Panc1 (cell line): ENCODE data around the gene GNAZ. TPM values are rescaled to one million over a fixed set of nuclear protein-coding genes. Genes with fewer than 3 reads are reported as not detected.

Source experiments
- ATAC-seq: fragments of 200-7000 bp; cut with Tn5 transposase; 2 replicates; pipeline ENCODE4 v1.9.1; 2020; ENCODE audit warnings: mild to moderate bottlenecking, moderate library complexity
- BruUV-seq: library from RNA; stranded (reverse); fragments of 400-500 nt; replicated peaks from 2 replicates; lab custom pipeline; 2021; lab: Mats Ljungman, UMichigan
- CTCF ChIA-PET: fragments of 300-600 bp; sonication (Branson Sonifier 250); formaldehyde crosslinking; loops from one replicate; lab custom pipeline; 2022; ENCODE audit warnings: antibody characterized with exemption; lab: Charles Lee
- POLR2A ChIA-PET: fragments of 300-600 bp; sonication (Branson Sonifier 250); formaldehyde crosslinking; loops from one replicate; lab custom pipeline; 2022; ENCODE audit warnings: antibody characterized with exemption; lab: Charles Lee
- DNase-seq: peaks from one replicate; pipeline ENCODE4 v3.0.0-alpha.2; 2010; ENCODE audit warnings: low read depth, low spot score
- H3K27ac ChIP-seq: 2 replicates; pipeline ENCODE4 v1.5.1; 2011; ENCODE audit warnings: mild to moderate bottlenecking, low read length, inconsistent platforms
- H3K27me3 ChIP-seq: fragments of 200-500 bp; sonication (Bioruptor generic); 2 replicates; pipeline ENCODE4 v1.6.0; 2014; ENCODE audit warnings: low read length, inconsistent platforms; ENCODE audit not compliant: control insufficient read depth, insufficient read depth
- H3K36me3 ChIP-seq: fragments of 200-500 bp; sonication (Bioruptor generic); 2 replicates; pipeline ENCODE4 v1.5.1; 2014; ENCODE audit warnings: inconsistent platforms, mild to moderate bottlenecking, low read length, moderate library complexity; ENCODE audit not compliant: control insufficient read depth, insufficient read depth
- H3K4me1 ChIP-seq: 2 replicates; pipeline ENCODE4 v1.5.1; 2011; ENCODE audit warnings: inconsistent platforms, mild to moderate bottlenecking, low read length, moderate library complexity; ENCODE audit not compliant: control insufficient read depth, insufficient read depth
- H3K4me3 ChIP-seq, 2 experiments: 2 replicates each; pipeline ENCODE4 v1.5.1; 2011 to 2012; ENCODE audit warnings: low read depth in 2 of 2, low read length in 2 of 2, mild to moderate bottlenecking in 2 of 2, inconsistent platforms in 1 of 2, moderate library complexity in 1 of 2
- H3K9me3 ChIP-seq: fragments of 200-500 bp; sonication (Bioruptor generic); 2 replicates; pipeline ENCODE4 v1.5.1; 2014; ENCODE audit warnings: low read depth, mild to moderate bottlenecking, inconsistent platforms, low read length, moderate library complexity; ENCODE audit not compliant: control insufficient read depth, insufficient read depth
- POLR2AphosphoS5 ChIP-seq: IDR thresholded peaks from 2 replicates; pipeline ENCODE4 v1.6.1; 2012; ENCODE audit warnings: mild to moderate bottlenecking, low read depth, low read length, moderate library complexity
- SIN3A ChIP-seq: IDR thresholded peaks from 2 replicates; pipeline ENCODE4 v1.6.1; 2012; ENCODE audit warnings: low read depth, mild to moderate bottlenecking, low read length, moderate library complexity, borderline replicate concordance; ENCODE audit not compliant: insufficient read depth
- TCF7L2 ChIP-seq: IDR thresholded peaks from 2 replicates; pipeline ENCODE4 v1.6.1; 2011; ENCODE audit warnings: mild to moderate bottlenecking, low read depth, low read length, inconsistent platforms
- in situ Hi-C: cut with HindIII; loops from 2 replicates; pipeline ENCODE4 v1.10.0; 2016; ENCODE audit warnings: low sequenced_read_pairs, low pct_unique_long_range_greater_than_20kb
- intact Hi-C: fragments of 100-400 bp; cut with micrococcal nuclease; formaldehyde crosslinking; loops from one replicate; pipeline ENCODE4 v1.10.0; 2022; ENCODE audit not compliant: unreplicated experiment
- total RNA-seq: library from RNA; stranded (reverse); gene quantifications from one replicate; pipeline ENCODE4 v1.2.1, GENCODE V29; 2021; ENCODE audit not compliant: unreplicated experiment
- TF ChIP-seq, protein P1 (sequence below): fragments of 450-650 bp; IDR thresholded peaks from 2 replicates; pipeline ENCODE4 v1.5.1; 2017; ENCODE audit warnings: mild to moderate bottlenecking
- TF ChIP-seq, protein P2 (sequence below), 2 experiments: IDR thresholded peaks; 2 replicates each; pipeline ENCODE4 v1.6.1; 2011 to 2012; ENCODE audit warnings: low read depth in 2 of 2, control low read depth in 1 of 2, low read length in 1 of 2, mild to moderate bottlenecking in 1 of 2, moderate library complexity in 1 of 2; ENCODE audit not compliant: insufficient read depth in 1 of 2

Gene GNAZ
- total RNA-seq, 1 experiment from 2014 or later: 11.9 TPM

DNA sequence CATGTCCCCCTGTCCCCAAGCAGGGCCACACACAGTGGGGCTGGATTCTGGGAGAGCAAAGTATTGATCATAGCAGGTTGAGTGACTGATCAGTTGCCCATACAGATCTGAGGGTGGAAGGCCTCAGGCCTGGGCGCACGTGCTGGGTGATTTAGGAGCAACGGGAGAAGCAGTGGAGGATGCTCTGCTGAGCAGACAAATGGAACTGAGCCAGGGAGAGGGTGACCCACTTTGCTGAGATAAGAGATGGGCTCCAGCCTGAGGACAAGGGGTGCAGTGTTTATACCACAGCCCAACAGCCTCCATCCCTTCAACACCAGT, 15.0 kb downstream of the GNAZ start:
- CTCF ChIA-PET: no interaction called here

DNA sequence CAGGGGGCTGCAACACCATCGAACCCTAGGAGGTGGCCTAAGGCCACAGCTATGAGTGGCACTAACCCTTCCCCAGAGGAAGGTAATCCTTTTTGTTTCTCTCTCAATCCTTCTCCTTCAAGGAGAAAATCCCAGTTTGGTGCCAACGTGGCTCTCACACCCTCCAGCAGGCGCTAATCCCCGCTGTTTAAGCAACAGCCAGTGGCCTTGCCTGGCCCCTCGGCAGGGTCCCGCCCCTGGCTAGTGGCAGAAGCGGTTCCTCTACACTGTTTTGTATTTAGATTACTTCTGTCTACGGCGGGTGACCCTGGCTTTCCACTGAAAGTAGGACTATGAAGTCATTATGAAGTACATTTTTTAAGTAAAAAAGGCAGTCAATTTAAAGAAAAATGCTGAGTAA, 15.5 kb downstream of the GNAZ start:
- Histone ChIP-seq H3K4me1 (no peaks in the 10 kb centered on the region), H3K27ac (no peak overlapping the region), H3K36me3 (no peaks in the 10 kb centered on the region), H3K27me3 (no peaks in the 10 kb centered on the region), H3K4me3 (no peak overlapping the region), H3K9me3 (no peaks in the 10 kb centered on the region)
- POLR2A ChIA-PET: no interaction called here
- intact Hi-C loops: no loop called here
- no peak for ATAC-seq
- BruUV-seq: no TSS peak
- TF ChIP-seq TCF7L2 (no peak), SIN3A (no peak), POLR2AphosphoS5 (no peak)
- TF ChIP-seq, protein P1, sequence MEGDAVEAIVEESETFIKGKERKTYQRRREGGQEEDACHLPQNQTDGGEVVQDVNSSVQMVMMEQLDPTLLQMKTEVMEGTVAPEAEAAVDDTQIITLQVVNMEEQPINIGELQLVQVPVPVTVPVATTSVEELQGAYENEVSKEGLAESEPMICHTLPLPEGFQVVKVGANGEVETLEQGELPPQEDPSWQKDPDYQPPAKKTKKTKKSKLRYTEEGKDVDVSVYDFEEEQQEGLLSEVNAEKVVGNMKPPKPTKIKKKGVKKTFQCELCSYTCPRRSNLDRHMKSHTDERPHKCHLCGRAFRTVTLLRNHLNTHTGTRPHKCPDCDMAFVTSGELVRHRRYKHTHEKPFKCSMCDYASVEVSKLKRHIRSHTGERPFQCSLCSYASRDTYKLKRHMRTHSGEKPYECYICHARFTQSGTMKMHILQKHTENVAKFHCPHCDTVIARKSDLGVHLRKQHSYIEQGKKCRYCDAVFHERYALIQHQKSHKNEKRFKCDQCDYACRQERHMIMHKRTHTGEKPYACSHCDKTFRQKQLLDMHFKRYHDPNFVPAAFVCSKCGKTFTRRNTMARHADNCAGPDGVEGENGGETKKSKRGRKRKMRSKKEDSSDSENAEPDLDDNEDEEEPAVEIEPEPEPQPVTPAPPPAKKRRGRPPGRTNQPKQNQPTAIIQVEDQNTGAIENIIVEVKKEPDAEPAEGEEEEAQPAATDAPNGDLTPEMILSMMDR: no peak
- TF ChIP-seq, protein P2, sequence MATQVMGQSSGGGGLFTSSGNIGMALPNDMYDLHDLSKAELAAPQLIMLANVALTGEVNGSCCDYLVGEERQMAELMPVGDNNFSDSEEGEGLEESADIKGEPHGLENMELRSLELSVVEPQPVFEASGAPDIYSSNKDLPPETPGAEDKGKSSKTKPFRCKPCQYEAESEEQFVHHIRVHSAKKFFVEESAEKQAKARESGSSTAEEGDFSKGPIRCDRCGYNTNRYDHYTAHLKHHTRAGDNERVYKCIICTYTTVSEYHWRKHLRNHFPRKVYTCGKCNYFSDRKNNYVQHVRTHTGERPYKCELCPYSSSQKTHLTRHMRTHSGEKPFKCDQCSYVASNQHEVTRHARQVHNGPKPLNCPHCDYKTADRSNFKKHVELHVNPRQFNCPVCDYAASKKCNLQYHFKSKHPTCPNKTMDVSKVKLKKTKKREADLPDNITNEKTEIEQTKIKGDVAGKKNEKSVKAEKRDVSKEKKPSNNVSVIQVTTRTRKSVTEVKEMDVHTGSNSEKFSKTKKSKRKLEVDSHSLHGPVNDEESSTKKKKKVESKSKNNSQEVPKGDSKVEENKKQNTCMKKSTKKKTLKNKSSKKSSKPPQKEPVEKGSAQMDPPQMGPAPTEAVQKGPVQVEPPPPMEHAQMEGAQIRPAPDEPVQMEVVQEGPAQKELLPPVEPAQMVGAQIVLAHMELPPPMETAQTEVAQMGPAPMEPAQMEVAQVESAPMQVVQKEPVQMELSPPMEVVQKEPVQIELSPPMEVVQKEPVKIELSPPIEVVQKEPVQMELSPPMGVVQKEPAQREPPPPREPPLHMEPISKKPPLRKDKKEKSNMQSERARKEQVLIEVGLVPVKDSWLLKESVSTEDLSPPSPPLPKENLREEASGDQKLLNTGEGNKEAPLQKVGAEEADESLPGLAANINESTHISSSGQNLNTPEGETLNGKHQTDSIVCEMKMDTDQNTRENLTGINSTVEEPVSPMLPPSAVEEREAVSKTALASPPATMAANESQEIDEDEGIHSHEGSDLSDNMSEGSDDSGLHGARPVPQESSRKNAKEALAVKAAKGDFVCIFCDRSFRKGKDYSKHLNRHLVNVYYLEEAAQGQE (IDR thresholded peaks at IDR 0.05; ENCODE audit: insufficient read depth in 1 of 2, low read depth in 2 of 2, low read length in 1 of 2): no peak
- CTCF ChIA-PET: no interaction called here
- no peak for DNase-seq
- in situ Hi-C loops: no loop called here

More for the DNA sequence above, 15.0 kb downstream of the GNAZ start:
- H3K4me3 ChIP-seq: no peak overlapping the region
- ATAC-seq (no peak), DNase-seq (no peak)
- no peaks in the 10 kb centered on the region for H3K4me1 ChIP-seq
- H3K27ac ChIP-seq: no peak overlapping the region
- no peaks in the 10 kb centered on the region for H3K36me3 ChIP-seq
- in situ Hi-C loops: no loop called here
- no TSS peak for BruUV-seq
- POLR2A ChIA-PET: no interaction called here
- intact Hi-C loops: no loop called here
- H3K27me3 ChIP-seq: no peaks in the 10 kb centered on the region
- no peaks in the 10 kb centered on the region for H3K9me3 ChIP-seq
- TF ChIP-seq TCF7L2 (no peak), POLR2AphosphoS5 (no peak), SIN3A (no peak)
- TF ChIP-seq, protein P2 (IDR thresholded peaks at IDR 0.05; ENCODE audit: insufficient read depth in 1 of 2, low read depth in 2 of 2, low read length in 1 of 2): no peak
- TF ChIP-seq, protein P1: no peak
